CD8-positive, alpha-beta memory T cell (primary cell): Measurements from ENCODE around the gene DPEP3. TPM values are rescaled to one million over a fixed set of nuclear protein-coding genes. Genes with fewer than 3 reads are reported as not detected.
A peak's percentile ranks its signal among the peaks of the same experiment; 100 is the strongest.
"Not testable (repeated sequence)": the region's sequence is repeated elsewhere in the genome, so short reads cannot be mapped to it uniquely, and the experiment has no call there.

Source experiments
- CTCF ChIA-PET: fragments of 350-600 bp; sonication (Branson Sonifier 250); formaldehyde crosslinking; loops from one replicate; lab custom pipeline; 2021; ENCODE audit warnings: antibody characterized with exemption; lab: Charles Lee
- POLR2A ChIA-PET: fragments of 350-600 bp; sonication (Branson Sonifier 250); formaldehyde crosslinking; loops from one replicate; lab custom pipeline; 2021; ENCODE audit warnings: antibody characterized with exemption; lab: Charles Lee
- DNase-seq, 5 donors: peaks; one replicate each; pipeline versions ENCODE4 v3.0.0 to v3.0.0-alpha.2; 2020 to 2022; ENCODE audit warnings: mixed read lengths in 1 of 5
- H3K27ac ChIP-seq: one replicate; pipeline ENCODE4 v1.7.0; 2013; ENCODE audit warnings: low read depth, mild to moderate bottlenecking, low read length, moderate library complexity
- H3K27me3 ChIP-seq: 2 replicates; pipeline ENCODE4 v1.7.0; 2013; ENCODE audit warnings: low read length, mild to moderate bottlenecking; ENCODE audit not compliant: insufficient read depth, poor library complexity, severe bottlenecking
- H3K36me3 ChIP-seq: 2 replicates; pipeline ENCODE4 v1.7.0; 2013; ENCODE audit warnings: mild to moderate bottlenecking, low read length, moderate library complexity; ENCODE audit not compliant: insufficient read depth
- H3K4me1 ChIP-seq: 2 replicates; pipeline ENCODE4 v1.7.0; 2013; ENCODE audit warnings: mild to moderate bottlenecking, low read length, moderate library complexity; ENCODE audit not compliant: insufficient read depth
- H3K4me3 ChIP-seq: 2 replicates; pipeline ENCODE4 v1.7.0; 2013; ENCODE audit warnings: mild to moderate bottlenecking, low read length
- H3K9me3 ChIP-seq: 2 replicates; pipeline ENCODE4 v1.7.0; 2013; ENCODE audit warnings: mild to moderate bottlenecking, low read length
- H3K27ac Mint-ChIP-seq, 8 donors: one replicate each; pipeline ENCODE4 v1.8.0; 2020 to 2021; ENCODE audit warnings: mixed read lengths in 8 of 8, mild to moderate bottlenecking in 6 of 8, inconsistent platforms in 3 of 8, moderate library complexity in 3 of 8
- H3K27me3 Mint-ChIP-seq, 2 donors: one replicate each; pipeline ENCODE4 v1.8.0; 2020 to 2021; ENCODE audit warnings: mixed read lengths in 2 of 2, mild to moderate bottlenecking in 1 of 2, moderate library complexity in 1 of 2
- H3K36me3 Mint-ChIP-seq, 3 donors: one replicate each; pipeline ENCODE4 v1.8.0; 2020 to 2021; ENCODE audit warnings: mixed read lengths in 3 of 3, inconsistent platforms in 1 of 3, mild to moderate bottlenecking in 1 of 3
- H3K4me1 Mint-ChIP-seq, 3 donors: one replicate each; pipeline ENCODE4 v1.8.0; 2020 to 2021; ENCODE audit warnings: mixed read lengths in 3 of 3, inconsistent platforms in 1 of 3, mild to moderate bottlenecking in 1 of 3
- H3K4me3 Mint-ChIP-seq, 7 donors: one replicate each; pipeline ENCODE4 v1.8.0; 2020 to 2021; ENCODE audit warnings: mixed read lengths in 7 of 7, mild to moderate bottlenecking in 6 of 7, moderate library complexity in 4 of 7, inconsistent platforms in 2 of 7
- H3K9me3 Mint-ChIP-seq, 5 donors: one replicate each; pipeline ENCODE4 v1.8.0; 2020 to 2022; ENCODE audit warnings: mixed read lengths in 5 of 5, mild to moderate bottlenecking in 3 of 5, moderate library complexity in 2 of 5, inconsistent platforms in 1 of 5
- polyA plus RNA-seq: library from polyadenylated mRNA; unstranded; fragments of 300-500 nt; fragmentation: Illumina TruSeq; gene quantifications from one replicate; pipeline ENCODE4 v1.2.3, GENCODE V29; 2021
- total RNA-seq, 2 experiments: library from RNA; stranded (reverse); gene quantifications; one replicate each; pipeline ENCODE4 v1.2.3, GENCODE V29; 2021

DPEP3 gene
- total and polyA plus RNA-seq, 3 experiments from 2014 or later, result 0.10 to 0.18 (median 0.18) TPM

- ChIA-PET CTCF (interaction anchor here (1.7 kb wide), 1 partner anchor 27 kb away, joined by 4 read pairs; no protein-coding TSS in a partner anchor), POLR2A (no interaction called here)
- Mint-ChIP-seq H3K4me1 (peaks cover under 1 to 11% (median 3%) of the 10 kb centered on the region in 3 donors), H3K27ac (peak overlapping the region in 6 of 8 donors; percentile 17 to 94 (median 72)), H3K36me3 (no peaks in the 10 kb centered on the region), H3K27me3 (no peaks in the 10 kb centered on the region), H3K9me3 (no peaks in the 10 kb centered on the region), H3K4me3 (peak overlapping the region in 1 of 7 donors; percentile 41)
- H3K27me3 ChIP-seq, result no peaks in the 10 kb centered on the region
- H3K27ac ChIP-seq, result no peak overlapping the region
- H3K4me3 ChIP-seq, result no peak overlapping the region
- H3K36me3 ChIP-seq, result no peaks in the 10 kb centered on the region
- DNase-seq, result no peak
- no peaks in the 10 kb centered on the region for H3K4me1 ChIP-seq
- no peaks in the 10 kb centered on the region for H3K9me3 ChIP-seq
Observed at GRCh38 chr16:68013440-68013839, 33.1 kb upstream of the DPEP3 start.

DNA sequence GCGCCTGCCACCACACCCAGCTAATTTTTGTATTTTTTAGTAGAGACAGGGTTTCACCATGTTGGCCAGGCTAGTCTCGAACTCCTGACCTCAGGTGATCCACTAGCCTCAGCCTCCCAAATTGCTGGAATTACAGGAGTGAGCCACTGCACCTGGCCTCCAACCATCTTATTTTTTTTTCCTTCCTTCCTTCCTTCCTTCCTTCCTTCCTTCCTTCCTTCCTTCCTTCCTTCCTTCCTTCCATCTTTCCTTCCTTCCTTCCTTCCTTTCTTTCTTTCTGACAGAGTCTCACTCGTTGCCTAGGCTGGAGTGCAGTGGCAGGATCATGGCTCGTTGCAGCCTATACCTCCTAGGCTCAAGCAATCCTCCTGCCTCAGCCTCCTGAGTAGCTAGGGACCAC, 29.6 kb upstream of the DPEP3 start:
- H3K36me3 ChIP-seq, H3K27me3 Mint-ChIP-seq, H3K36me3 Mint-ChIP-seq, H3K27me3 ChIP-seq, H3K9me3 ChIP-seq, H3K4me3 ChIP-seq, H3K27ac ChIP-seq, POLR2A ChIA-PET, H3K4me3 Mint-ChIP-seq, DNase-seq, H3K9me3 Mint-ChIP-seq: not testable (repeated sequence)
- peaks cover 19% of the 10 kb centered on the region for H3K4me1 ChIP-seq
- CTCF ChIA-PET, result interaction anchor here (0.7 to 1.0 kb wide), 2 partner anchors 8 to 218 kb away, joined by 3 read pairs; no protein-coding TSS in a partner anchor
- Mint-ChIP-seq H3K27ac (peak overlapping the region in 5 of 8 donors; percentile 11 to 71 (median 47)), H3K4me1 (peaks cover 22 to 29% (median 24%) of the 10 kb centered on the region in 3 donors)

- no peaks in the 10 kb centered on the region for H3K36me3 ChIP-seq
- H3K9me3 ChIP-seq, result no peaks in the 10 kb centered on the region
- ChIA-PET CTCF (interaction anchor here (2.3 kb wide), 1 partner anchor 15 kb away, joined by 6 read pairs; no protein-coding TSS in a partner anchor), POLR2A (no interaction called here)
- no peak overlapping the region for H3K4me3 ChIP-seq
- Mint-ChIP-seq H3K27ac (peak overlapping the region in 3 of 8 donors; percentile 43 to 63 (median 61)), H3K4me1 (peaks cover 26 to 31% (median 27%) of the 10 kb centered on the region in 3 donors), H3K36me3 (no peaks in the 10 kb centered on the region), H3K27me3 (no peaks in the 10 kb centered on the region), H3K9me3 (no peaks in the 10 kb centered on the region), H3K4me3 (no peak overlapping the region)
- no peaks in the 10 kb centered on the region for H3K27me3 ChIP-seq
- no peak for DNase-seq
- H3K4me1 ChIP-seq, result peaks cover 23% of the 10 kb centered on the region
- no peak overlapping the region for H3K27ac ChIP-seq
Observed at GRCh38 chr16:68009157-68009735, 28.9 kb upstream of the DPEP3 start.

- Mint-ChIP-seq H3K27me3 (no peaks in the 10 kb centered on the region), H3K4me3 (peak overlapping the region in 6 of 7 donors; percentile 49 to 78 (median 73)), H3K4me1 (peaks cover 35 to 42% (median 42%) of the 10 kb centered on the region in 3 donors), H3K36me3 (no peaks in the 10 kb centered on the region), H3K9me3 (no peaks in the 10 kb centered on the region), H3K27ac (peak overlapping the region; percentile 82 to 98 (median 93))
- DNase-seq, result peak in 3 of 5 donors; percentile 57 to 72 (median 70)
- no peaks in the 10 kb centered on the region for H3K27me3 ChIP-seq
- no peaks in the 10 kb centered on the region for H3K36me3 ChIP-seq
- no peaks in the 10 kb centered on the region for H3K9me3 ChIP-seq
- CTCF ChIA-PET, result interaction anchor here (0.7 to 5.0 kb wide), 10 partner anchors 10 to 36 kb away, joined by 3 to 19 read pairs (median 4); partner anchors contain the start of genes DDX28, DPEP2NB and DUS2
- peak overlapping the region; percentile 41 for H3K27ac ChIP-seq
- POLR2A ChIA-PET, result interaction anchor here (0.5 to 2.0 kb wide), 5 partner anchors 12 to 131 kb away, joined by 3 to 12 read pairs (median 6); partner anchors contain the start of genes DDX28 and DUS2
- H3K4me3 ChIP-seq, result no peak overlapping the region
- H3K4me1 ChIP-seq, result peaks cover 41% of the 10 kb centered on the region
Observed at GRCh38 chr16:68005786-68006286, 25.5 kb upstream of the DPEP3 start.

- H3K27ac Mint-ChIP-seq, result peak overlapping the region; percentile 82 to 98 (median 93)
- peaks cover 47% of the 10 kb centered on the region for H3K4me1 ChIP-seq
- no peaks in the 10 kb centered on the region for H3K36me3 ChIP-seq
- H3K36me3 Mint-ChIP-seq, result no peaks in the 10 kb centered on the region
- H3K27ac ChIP-seq, result no peak overlapping the region
- H3K9me3 Mint-ChIP-seq, result no peaks in the 10 kb centered on the region
- H3K27me3 Mint-ChIP-seq, result no peaks in the 10 kb centered on the region
- POLR2A ChIA-PET, result interaction anchor here (1.3 to 2.0 kb wide), 4 partner anchors 11 to 70 kb away, joined by 4 to 12 read pairs (median 8); partner anchors contain the start of genes DDX28 and DUS2
- no peak for DNase-seq
- no peaks in the 10 kb centered on the region for H3K27me3 ChIP-seq
- H3K4me1 Mint-ChIP-seq, result peaks cover 38 to 48% (median 48%) of the 10 kb centered on the region in 3 donors
- CTCF ChIA-PET, result interaction anchor here (0.7 to 5.0 kb wide), 7 partner anchors 9 to 37 kb away, joined by 3 to 19 read pairs (median 8); partner anchors contain the start of genes DDX28, DPEP2NB and DUS2
- peak overlapping the region in 5 of 7 donors; percentile 51 to 78 (median 74) for H3K4me3 Mint-ChIP-seq
- no peaks in the 10 kb centered on the region for H3K9me3 ChIP-seq
- no peak overlapping the region for H3K4me3 ChIP-seq
Observed at GRCh38 chr16:68005211-68005610, 24.9 kb upstream of the DPEP3 start.

GRCh38 chr16:68003031-68003430, 22.7 kb upstream of the DPEP3 start:
- no peak overlapping the region for H3K4me3 ChIP-seq
- peaks cover 0 to 7% (median 0%) of the 10 kb centered on the region in 3 donors for H3K36me3 Mint-ChIP-seq
- no peaks in the 10 kb centered on the region for H3K27me3 Mint-ChIP-seq
- POLR2A ChIA-PET, result no interaction called here
- no peaks in the 10 kb centered on the region for H3K36me3 ChIP-seq
- no peak for DNase-seq
- peak overlapping the region in 2 of 7 donors; percentile 20 to 54 for H3K4me3 Mint-ChIP-seq
- no peak overlapping the region for H3K27ac ChIP-seq
- H3K9me3 Mint-ChIP-seq, result no peaks in the 10 kb centered on the region
- peaks cover 61% of the 10 kb centered on the region for H3K4me1 ChIP-seq
- peak overlapping the region in 6 of 8 donors; percentile 23 to 83 (median 56) for H3K27ac Mint-ChIP-seq
- no peaks in the 10 kb centered on the region for H3K9me3 ChIP-seq
- H3K4me1 Mint-ChIP-seq, result peaks cover 52 to 63% (median 61%) of the 10 kb centered on the region in 3 donors
- no peaks in the 10 kb centered on the region for H3K27me3 ChIP-seq
- CTCF ChIA-PET, result interaction anchor here (0.9 to 3.2 kb wide), 2 partner anchors 9 to 38 kb away, joined by 5 to 16 read pairs; no protein-coding TSS in a partner anchor

DNA sequence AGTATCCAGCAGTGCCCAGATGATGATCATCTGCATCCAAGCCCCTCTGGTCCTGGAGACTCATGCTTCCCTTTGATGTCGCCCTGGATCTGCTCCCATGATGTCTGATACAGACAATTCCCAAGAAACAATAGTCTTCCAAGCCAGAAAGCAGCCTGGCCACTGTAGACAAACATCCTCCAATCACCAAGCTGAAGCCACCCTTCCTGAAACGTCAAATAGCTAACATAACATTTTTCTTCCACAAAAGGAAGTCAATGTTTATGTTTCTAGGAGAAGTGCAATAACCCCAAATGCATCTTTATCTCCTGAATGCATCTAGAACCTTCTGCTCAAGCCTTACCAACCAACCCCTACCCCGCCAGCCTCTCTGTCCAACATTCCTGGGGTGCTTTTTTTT, 20.2 kb upstream of the DPEP3 start:
- H3K36me3 Mint-ChIP-seq, result peaks cover 0 to 9% (median 2%) of the 10 kb centered on the region in 3 donors
- DNase-seq, result peak in 1 of 5 donors; percentile 44
- Histone ChIP-seq H3K27me3 (no peaks in the 10 kb centered on the region), H3K4me3 (peak overlapping the region; percentile 70), H3K9me3 (no peaks in the 10 kb centered on the region), H3K4me1 (peaks cover 51% of the 10 kb centered on the region), H3K36me3 (no peaks in the 10 kb centered on the region), H3K27ac (no peak overlapping the region)
- ChIA-PET CTCF (interaction anchor here (0.6 to 3.4 kb wide), 4 partner anchors 22 to 176 kb away, joined by 3 to 16 read pairs (median 9); partner anchors contain the start of genes DDX28 and DUS2), POLR2A (interaction anchor here (0.6 to 0.8 kb wide), 2 partner anchors 26 to 101 kb away, joined by 3 to 4 read pairs; no protein-coding TSS in a partner anchor)
- H3K4me3 Mint-ChIP-seq, result peak overlapping the region; percentile 83 to 92 (median 85)
- H3K27ac Mint-ChIP-seq, result peak overlapping the region; percentile 77 to 96 (median 95)
- H3K27me3 Mint-ChIP-seq, result no peaks in the 10 kb centered on the region
- no peaks in the 10 kb centered on the region for H3K9me3 Mint-ChIP-seq
- H3K4me1 Mint-ChIP-seq, result peaks cover 48 to 71% (median 55%) of the 10 kb centered on the region in 3 donors
